Progenitor cell of endocrine pancreas (in vitro differentiated cells): ENCODE data around the gene ANKLE2. TPM values are rescaled to one million over a fixed set of nuclear protein-coding genes. Genes with fewer than 3 reads are reported as not detected.

Experiments used
- DNase-seq: peaks from one replicate; pipeline ENCODE4 v3.0.0; 2021; ENCODE audit warnings: low spot score; ENCODE audit not compliant: unreplicated experiment
- H3K27ac Mint-ChIP-seq: 2 replicates; pipeline ENCODE4 v1.8.0; 2021; ENCODE audit warnings: mild to moderate bottlenecking, moderate library complexity, mixed read lengths
- H3K27me3 Mint-ChIP-seq: 2 replicates; pipeline ENCODE4 v1.8.0; 2021; ENCODE audit warnings: mixed read lengths
- H3K36me3 Mint-ChIP-seq: 2 replicates; pipeline ENCODE4 v1.8.0; 2022; ENCODE audit warnings: mixed read lengths; ENCODE audit not compliant: insufficient read depth
- H3K4me1 Mint-ChIP-seq: 2 replicates; pipeline ENCODE4 v1.8.0; 2021; ENCODE audit warnings: low read depth, mixed read lengths
- H3K4me3 Mint-ChIP-seq: 2 replicates; pipeline ENCODE4 v1.8.0; 2021; ENCODE audit warnings: low read depth, mild to moderate bottlenecking, moderate library complexity, mixed read lengths
- H3K9me3 Mint-ChIP-seq: 2 replicates; pipeline ENCODE4 v1.8.0; 2021; ENCODE audit warnings: low read depth, mixed read lengths
- total RNA-seq: library from RNA; stranded (reverse); gene quantifications from 2 replicates; pipeline ENCODE4 v1.2.1, GENCODE V29; 2021
- TF ChIP-seq, protein P1 (sequence below): fragments of 200-600 bp; sonication (generic); IDR thresholded peaks from one replicate; pipeline ENCODE4 v1.5.0; 2021; ENCODE audit warnings: antibody characterized with exemption, mild to moderate bottlenecking; ENCODE audit not compliant: unreplicated experiment

ANKLE2 gene
- total RNA-seq, 1 donor from 2014 or later = 81.1 TPM

DNA sequence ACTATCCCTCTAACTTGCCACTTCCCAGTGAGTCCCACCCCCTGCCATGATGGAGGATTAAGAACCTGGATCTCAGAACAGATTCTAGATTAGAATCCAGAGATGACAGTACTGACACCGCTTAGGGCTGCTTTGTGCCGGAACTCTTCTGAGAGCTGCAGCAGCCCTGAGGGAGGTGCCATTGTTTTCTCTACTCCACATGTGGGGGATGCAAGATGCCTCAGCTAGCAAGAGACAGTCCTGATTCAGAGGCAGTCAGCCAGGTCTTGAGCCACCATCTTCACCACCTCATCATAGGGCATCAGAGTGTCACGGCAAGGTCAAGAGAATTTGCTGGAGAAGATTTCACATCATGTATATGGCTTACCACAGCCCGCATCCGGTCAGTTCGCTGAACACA lies 54.4 kb downstream of the ANKLE2 start:
- no peak for DNase-seq
- no peaks in the 10 kb centered on the region for H3K9me3 Mint-ChIP-seq
- TF ChIP-seq, protein P1, sequence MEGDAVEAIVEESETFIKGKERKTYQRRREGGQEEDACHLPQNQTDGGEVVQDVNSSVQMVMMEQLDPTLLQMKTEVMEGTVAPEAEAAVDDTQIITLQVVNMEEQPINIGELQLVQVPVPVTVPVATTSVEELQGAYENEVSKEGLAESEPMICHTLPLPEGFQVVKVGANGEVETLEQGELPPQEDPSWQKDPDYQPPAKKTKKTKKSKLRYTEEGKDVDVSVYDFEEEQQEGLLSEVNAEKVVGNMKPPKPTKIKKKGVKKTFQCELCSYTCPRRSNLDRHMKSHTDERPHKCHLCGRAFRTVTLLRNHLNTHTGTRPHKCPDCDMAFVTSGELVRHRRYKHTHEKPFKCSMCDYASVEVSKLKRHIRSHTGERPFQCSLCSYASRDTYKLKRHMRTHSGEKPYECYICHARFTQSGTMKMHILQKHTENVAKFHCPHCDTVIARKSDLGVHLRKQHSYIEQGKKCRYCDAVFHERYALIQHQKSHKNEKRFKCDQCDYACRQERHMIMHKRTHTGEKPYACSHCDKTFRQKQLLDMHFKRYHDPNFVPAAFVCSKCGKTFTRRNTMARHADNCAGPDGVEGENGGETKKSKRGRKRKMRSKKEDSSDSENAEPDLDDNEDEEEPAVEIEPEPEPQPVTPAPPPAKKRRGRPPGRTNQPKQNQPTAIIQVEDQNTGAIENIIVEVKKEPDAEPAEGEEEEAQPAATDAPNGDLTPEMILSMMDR = no peak
- H3K4me1 Mint-ChIP-seq = peaks cover 11% of the 10 kb centered on the region
- H3K36me3 Mint-ChIP-seq = peaks cover 8% of the 10 kb centered on the region
- H3K27me3 Mint-ChIP-seq = no peaks in the 10 kb centered on the region
- H3K4me3 Mint-ChIP-seq = peak overlapping the region; percentile 11
- peak overlapping the region; percentile 8 for H3K27ac Mint-ChIP-seq

DNA sequence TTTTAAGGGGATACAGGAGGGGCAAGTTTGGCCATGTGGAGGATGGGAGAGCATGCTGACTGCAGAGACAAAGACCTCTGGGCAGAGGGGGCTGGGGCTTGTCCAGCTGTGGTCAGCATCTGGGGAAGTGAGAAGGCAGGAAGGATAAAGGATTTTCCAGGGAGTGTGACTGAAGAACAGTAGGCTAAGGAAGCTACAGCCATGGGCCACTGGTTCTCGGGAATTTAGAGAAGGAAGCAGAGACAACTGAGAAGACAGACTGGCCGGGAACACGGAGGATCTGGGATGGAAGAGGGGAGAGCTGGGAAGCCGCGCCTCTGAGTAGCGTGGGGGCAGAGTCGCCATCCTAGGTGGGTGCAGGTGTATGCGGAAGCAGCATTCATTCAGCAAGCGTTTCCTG lies 58.0 kb downstream of the ANKLE2 start:
- Mint-ChIP-seq H3K9me3 (no peaks in the 10 kb centered on the region), H3K4me3 (no peak overlapping the region), H3K27me3 (no peaks in the 10 kb centered on the region), H3K36me3 (peaks cover 16% of the 10 kb centered on the region), H3K27ac (peak overlapping the region; percentile 79), H3K4me1 (no peaks in the 10 kb centered on the region)
- DNase-seq = no peak
- TF ChIP-seq, protein P1 = no peak

DNA sequence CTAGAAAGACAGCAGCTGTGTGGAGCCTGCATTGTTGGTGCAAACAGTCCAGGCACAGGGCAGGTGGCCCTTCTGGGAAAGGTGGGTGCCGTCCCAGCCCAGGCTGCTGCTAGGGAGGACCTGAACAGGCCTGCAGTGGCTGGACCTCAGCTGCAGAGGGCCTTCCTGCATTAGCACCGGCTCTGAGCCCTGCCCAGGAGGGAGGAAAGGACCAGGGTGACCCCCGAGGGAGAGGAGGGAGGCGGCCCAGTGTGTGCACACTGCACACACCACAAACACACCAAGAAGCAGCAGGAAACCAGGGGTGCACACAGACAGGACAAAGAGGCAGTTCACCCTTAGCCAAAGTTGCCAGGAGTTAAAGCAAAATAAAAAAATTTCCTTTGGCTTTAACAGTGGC lies 59.0 kb downstream of the ANKLE2 start:
- H3K9me3 Mint-ChIP-seq = no peaks in the 10 kb centered on the region
- no peaks in the 10 kb centered on the region for H3K27me3 Mint-ChIP-seq
- DNase-seq = no peak
- no peak overlapping the region for H3K4me3 Mint-ChIP-seq
- TF ChIP-seq, protein P1 = no peak
- no peaks in the 10 kb centered on the region for H3K4me1 Mint-ChIP-seq
- no peak overlapping the region for H3K27ac Mint-ChIP-seq
- peaks cover 17% of the 10 kb centered on the region for H3K36me3 Mint-ChIP-seq

DNA sequence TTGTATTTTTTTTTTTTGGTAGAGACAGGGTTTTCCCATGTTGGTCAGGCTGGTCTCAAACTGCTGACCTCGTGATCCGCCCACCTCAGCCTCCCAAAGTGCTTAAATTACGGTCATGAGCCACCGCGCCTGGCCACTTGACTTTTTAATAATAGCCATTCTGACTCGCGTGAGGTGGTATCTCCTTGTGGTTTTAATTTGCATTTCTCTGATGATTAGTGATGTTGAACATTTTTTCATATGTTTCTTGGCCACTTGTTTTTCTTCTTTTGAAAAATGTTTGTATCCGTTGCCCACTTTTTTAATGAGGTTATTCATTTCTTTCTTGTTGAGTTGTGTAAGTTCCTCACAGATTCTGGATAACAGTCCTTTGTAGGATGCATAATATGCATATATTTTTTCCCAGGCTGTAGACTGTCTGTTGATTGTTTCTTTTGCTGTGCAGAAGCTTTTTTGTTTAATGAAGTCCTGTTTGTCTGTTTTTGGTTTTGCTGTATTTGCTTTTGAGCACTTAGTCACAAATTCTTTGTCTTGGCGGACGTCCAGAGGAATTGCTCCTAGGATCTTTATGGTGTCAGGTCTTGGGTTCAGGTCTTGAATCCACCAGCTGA lies 61.3 kb downstream of the ANKLE2 start:
- H3K27ac Mint-ChIP-seq = no peak overlapping the region
- H3K4me1 Mint-ChIP-seq = no peaks in the 10 kb centered on the region
- H3K27me3 Mint-ChIP-seq = no peaks in the 10 kb centered on the region
- no peak overlapping the region for H3K4me3 Mint-ChIP-seq
- TF ChIP-seq, protein P1 = no peak
- DNase-seq = no peak
- H3K9me3 Mint-ChIP-seq = no peaks in the 10 kb centered on the region
- peaks cover 12% of the 10 kb centered on the region for H3K36me3 Mint-ChIP-seq

DNA sequence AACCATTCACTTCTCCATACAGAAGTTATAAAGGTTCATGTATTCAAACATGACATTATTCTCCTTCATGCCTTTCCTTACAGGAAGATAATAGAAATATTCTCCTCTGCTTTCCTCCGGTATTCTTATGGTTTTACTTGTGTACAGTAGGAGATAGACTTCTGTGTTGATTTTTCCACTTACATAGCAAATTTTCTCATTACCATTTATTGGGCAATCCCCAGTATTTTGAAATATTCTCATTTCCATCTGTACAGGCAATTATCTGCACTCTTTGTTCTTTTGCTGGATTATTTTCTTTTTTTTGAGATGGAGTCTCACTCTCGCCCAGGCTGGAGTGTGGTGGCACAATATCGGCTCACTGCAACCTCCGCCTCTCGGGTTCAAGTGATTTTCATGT lies 63.3 kb downstream of the ANKLE2 start:
- TF ChIP-seq, protein P1 = no peak
- no peak overlapping the region for H3K27ac Mint-ChIP-seq
- H3K4me1 Mint-ChIP-seq = no peaks in the 10 kb centered on the region
- no peaks in the 10 kb centered on the region for H3K9me3 Mint-ChIP-seq
- H3K4me3 Mint-ChIP-seq = no peak overlapping the region
- H3K36me3 Mint-ChIP-seq = peaks cover 12% of the 10 kb centered on the region
- no peaks in the 10 kb centered on the region for H3K27me3 Mint-ChIP-seq
- no peak for DNase-seq
